OCI-LY7 (cell line): Measurements from ENCODE around the gene TRA2B.

Experiments used
- EZH2phosphoT487 ChIP-seq: fragments of 200-600 bp; sonication (generic); IDR thresholded peaks from 2 replicates; pipeline ENCODE4 v1.6.1; 2018; ENCODE audit warnings: low read depth, borderline replicate concordance, mild to moderate bottlenecking, mixed run types, antibody characterized with exemption, low read length, moderate library complexity, mixed read lengths
- TF ChIP-seq, protein P1 (sequence below): fragments of 200-600 bp; sonication (generic); conservative IDR thresholded peaks from 2 replicates; pipeline ENCODE4 v1.5.1; 2014; ENCODE audit warnings: mild to moderate bottlenecking, antibody characterized with exemption, low read length, moderate library complexity, mixed read lengths

DNA sequence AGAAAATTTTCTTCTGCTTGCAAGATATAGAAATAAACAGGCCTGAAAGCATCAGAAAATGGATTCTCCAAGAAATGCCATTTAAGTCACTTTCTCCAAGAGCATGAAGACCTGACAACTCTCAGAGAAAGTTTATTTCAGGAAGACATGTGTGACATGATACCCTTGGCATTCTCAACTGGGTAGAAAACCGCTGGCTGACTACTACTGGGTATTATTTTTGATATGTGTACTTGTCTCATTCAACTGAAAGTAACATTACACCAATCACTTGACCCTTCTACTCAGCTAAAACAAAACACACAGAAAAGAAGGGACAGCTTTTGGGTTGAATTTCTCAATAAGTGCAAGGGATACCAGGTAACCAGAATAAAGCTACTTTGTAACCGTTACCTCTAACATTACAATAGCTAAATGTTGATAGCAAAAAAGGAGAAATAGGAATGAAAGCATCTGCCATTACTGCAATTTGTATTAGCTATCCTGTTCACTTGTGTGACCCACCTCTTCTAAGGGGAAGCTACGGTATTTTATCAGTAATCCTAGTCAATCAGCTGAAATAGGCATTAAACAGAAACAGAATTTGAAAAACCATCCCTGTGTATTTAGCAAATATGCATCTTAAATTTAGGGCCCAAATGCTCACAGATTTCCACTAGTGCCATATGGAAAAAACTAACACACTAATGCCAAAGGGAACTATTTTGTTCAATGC lies 7.3 kb downstream of the TRA2B start:
- TF ChIP-seq, protein P1, sequence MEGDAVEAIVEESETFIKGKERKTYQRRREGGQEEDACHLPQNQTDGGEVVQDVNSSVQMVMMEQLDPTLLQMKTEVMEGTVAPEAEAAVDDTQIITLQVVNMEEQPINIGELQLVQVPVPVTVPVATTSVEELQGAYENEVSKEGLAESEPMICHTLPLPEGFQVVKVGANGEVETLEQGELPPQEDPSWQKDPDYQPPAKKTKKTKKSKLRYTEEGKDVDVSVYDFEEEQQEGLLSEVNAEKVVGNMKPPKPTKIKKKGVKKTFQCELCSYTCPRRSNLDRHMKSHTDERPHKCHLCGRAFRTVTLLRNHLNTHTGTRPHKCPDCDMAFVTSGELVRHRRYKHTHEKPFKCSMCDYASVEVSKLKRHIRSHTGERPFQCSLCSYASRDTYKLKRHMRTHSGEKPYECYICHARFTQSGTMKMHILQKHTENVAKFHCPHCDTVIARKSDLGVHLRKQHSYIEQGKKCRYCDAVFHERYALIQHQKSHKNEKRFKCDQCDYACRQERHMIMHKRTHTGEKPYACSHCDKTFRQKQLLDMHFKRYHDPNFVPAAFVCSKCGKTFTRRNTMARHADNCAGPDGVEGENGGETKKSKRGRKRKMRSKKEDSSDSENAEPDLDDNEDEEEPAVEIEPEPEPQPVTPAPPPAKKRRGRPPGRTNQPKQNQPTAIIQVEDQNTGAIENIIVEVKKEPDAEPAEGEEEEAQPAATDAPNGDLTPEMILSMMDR: no peak
- no peak for TF ChIP-seq EZH2phosphoT487
